ENCODE data around the gene PLS3. TPM values are rescaled to one million over a fixed set of nuclear protein-coding genes. Genes with fewer than 3 reads are reported as not detected.

PLS3 gene
- total RNA-seq, 1 donor from 2014 or later = 133 TPM

DNA sequence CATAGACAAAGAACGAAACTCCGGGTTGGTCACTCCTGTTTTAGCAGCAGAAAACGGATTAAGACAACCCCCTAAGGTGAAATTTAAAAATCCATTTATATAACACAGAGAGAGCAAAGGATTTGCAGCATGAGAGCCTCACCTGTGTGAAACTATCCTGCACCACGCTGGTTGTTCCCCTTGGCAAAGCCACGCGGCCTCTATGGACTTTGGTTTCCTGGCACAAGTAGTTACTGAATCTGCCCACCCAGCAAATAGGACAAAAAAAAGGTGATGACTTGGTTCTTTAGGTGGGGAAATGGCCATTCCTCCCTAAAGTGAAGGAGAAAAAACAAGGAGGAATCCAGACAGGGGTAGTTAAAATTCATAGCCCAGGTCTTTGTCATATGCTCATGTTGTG, 133.1 kb downstream of the PLS3 start:
- DNase-seq = no peak

DNA sequence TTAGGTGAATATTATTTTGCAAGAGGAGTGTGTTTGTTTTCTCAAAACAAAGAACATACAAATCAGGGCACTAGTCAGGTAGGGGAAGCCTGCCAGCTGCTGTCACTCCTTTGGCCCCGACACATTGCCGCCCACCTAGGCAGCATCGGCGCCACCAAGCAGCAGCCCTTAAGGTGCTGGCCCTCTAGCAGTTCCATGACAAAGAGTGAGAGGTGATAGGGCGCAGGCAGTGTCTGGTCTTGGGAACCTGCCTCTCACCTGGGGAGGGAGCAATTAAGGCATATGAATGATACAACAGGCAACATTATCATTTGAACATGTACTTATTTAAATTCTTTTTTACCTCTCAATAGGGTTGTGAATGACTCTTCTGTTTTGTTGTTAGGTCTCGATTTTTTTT, 135.1 kb downstream of the PLS3 start:
- no peak for DNase-seq

DNA sequence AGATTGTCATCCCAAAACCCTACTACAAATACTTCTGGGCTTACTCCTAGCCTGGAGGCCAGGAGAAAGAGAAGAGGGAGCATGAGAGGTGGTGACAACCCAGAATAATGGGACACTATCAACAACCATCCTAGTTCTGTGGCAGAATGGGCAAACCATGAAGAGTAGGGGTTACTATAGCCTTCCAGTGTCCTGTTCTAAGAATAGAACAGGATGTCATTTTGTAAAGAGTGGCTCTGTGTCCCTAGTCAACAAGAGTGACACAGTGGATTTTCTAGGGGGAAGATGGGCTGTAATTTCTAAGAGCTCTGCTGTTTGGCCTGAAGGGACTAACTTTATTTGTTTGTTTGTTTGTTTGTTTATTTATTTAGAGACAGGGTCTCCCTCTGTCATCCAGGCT, 136.0 kb downstream of the PLS3 start:
- no peak for DNase-seq

- no peak for DNase-seq
Measured at GRCh38 chrX:115697806-115698205, 136.8 kb downstream of the PLS3 start.

Small RNA genes within 50 kb of the gene (small RNA-seq; reads per million reads assigned to genes)
- gene RF00264 (ENCODE audit: low replicate concordance) = not detected

Measured in tongue (tissue), 3 donors.